K562 (cell line): ENCODE data around the gene CHCT1. TPM values are rescaled to one million over a fixed set of nuclear protein-coding genes. Genes with fewer than 3 reads are reported as not detected.

Experiments used
- ATAC-seq: fragments of 200-7000 bp; cut with Tn5 transposase; 3 replicates; pipeline ENCODE4 v1.9.1; 2020; ENCODE audit warnings: moderate library complexity
- BruUV-seq: library from RNA; stranded (reverse); fragments of 400-500 nt; replicated peaks from 2 replicates; lab custom pipeline; 2021; lab: Mats Ljungman, UMichigan
- CTCF ChIA-PET: fragments of 300-600 bp; formaldehyde crosslinking; extraction: SDS; loops from one replicate; lab custom pipeline; 2021; ENCODE audit warnings: low intra/inter-chr PET ratio; lab: Yijun Ruan, JAX
- POLR2A ChIA-PET: fragments of 300-600, 350-650 bp; sonication (Branson Sonifier 250); formaldehyde crosslinking; extraction: SDS; loops from one replicate; lab custom pipeline; 2021; ENCODE audit warnings: antibody characterized with exemption, inconsistent platforms; lab: Yijun Ruan, JAX
- DNase-seq, 4 experiments: peaks; one replicate each; pipeline versions ENCODE4 v3.0.0 to v3.0.0-alpha.2; 2011 to 2018; ENCODE audit warnings: low spot score in 3 of 4, mixed read lengths in 3 of 4; ENCODE audit errors: extremely low read depth in 1 of 4
- FAIRE-seq: peaks from 2 replicates; lab custom pipeline; 2011; peaks lifted over from hg19 to GRCh38; lab: Jason Lieb, UNC
- H2AFZ ChIP-seq: 2 replicates; pipeline ENCODE4 v1.6.0; 2011; ENCODE audit warnings: low read depth, low read length, control low read depth, inconsistent platforms
- H3K27ac ChIP-seq: fragments of 200-600 bp; 3 replicates; pipeline ENCODE4 v1.8.0; 2011; ENCODE audit warnings: low read depth, mild to moderate bottlenecking, control low read depth, inconsistent platforms, low read length, moderate library complexity, mixed read lengths; ENCODE audit errors: extremely low read depth
- H3K27me3 ChIP-seq, 2 experiments: fragments of 300-600 bp in 1 of 2; 2 replicates in 1 of 2; 3 replicates in 1 of 2; pipeline versions ENCODE4 v1.6.0 to v1.8.0; 2011; ENCODE audit warnings: inconsistent platforms in 2 of 2, low read length in 2 of 2, mild to moderate bottlenecking in 1 of 2, mixed read lengths in 1 of 2, moderate library complexity in 1 of 2; ENCODE audit not compliant: control insufficient read depth in 2 of 2, insufficient read depth in 2 of 2
- H3K36me3 ChIP-seq: fragments of 300-600 bp; 3 replicates; pipeline ENCODE4 v1.8.0; 2011; ENCODE audit warnings: mild to moderate bottlenecking, low read length, inconsistent platforms; ENCODE audit not compliant: control insufficient read depth, insufficient read depth
- H3K4me1 ChIP-seq, 2 experiments: fragments of 200-600 bp in 1 of 2; replicated peaks in 1 of 2; 2 replicates in 1 of 2; 3 replicates in 1 of 2; pipeline versions ENCODE4 v1.5.1 to v1.8.0; 2011; ENCODE audit warnings: inconsistent platforms in 2 of 2, low read length in 2 of 2, mild to moderate bottlenecking in 1 of 2, mixed read lengths in 1 of 2, moderate library complexity in 1 of 2; ENCODE audit not compliant: control insufficient read depth in 2 of 2, insufficient read depth in 2 of 2
- H3K4me2 ChIP-seq: 2 replicates; pipeline ENCODE4 v1.6.1; 2011; ENCODE audit warnings: low read length, control low read depth, inconsistent platforms, mixed read lengths; ENCODE audit not compliant: insufficient read depth
- H3K4me3 ChIP-seq: fragments of 200-600 bp; sonication (generic), shearing (Covaris generic); 2 replicates; pipeline ENCODE4 v1.5.1; 2016; ENCODE audit warnings: control low read depth, inconsistent platforms
- H3K79me2 ChIP-seq: fragments of 200-600 bp; 3 replicates; pipeline ENCODE4 v1.8.0; 2011; ENCODE audit warnings: low read length, inconsistent platforms; ENCODE audit not compliant: control insufficient read depth, insufficient read depth
- H3K9ac ChIP-seq, 2 experiments: 2 replicates each; pipeline versions ENCODE4 v1.6.0 to v1.6.1; 2011; ENCODE audit warnings: low read depth in 2 of 2, low read length in 2 of 2, control low read depth in 1 of 2, inconsistent platforms in 1 of 2, mild to moderate bottlenecking in 1 of 2, mixed read lengths in 1 of 2; ENCODE audit not compliant: insufficient read depth in 1 of 2
- H3K9me1 ChIP-seq: one replicate; pipeline ENCODE4 v1.6.0; 2011; ENCODE audit warnings: inconsistent platforms, mild to moderate bottlenecking, low read length, moderate library complexity; ENCODE audit not compliant: control insufficient read depth, insufficient read depth
- H3K9me3 ChIP-seq: replicated peaks from 2 replicates; pipeline ENCODE4 v1.5.1; 2011; ENCODE audit warnings: low read depth, low read length, inconsistent platforms; ENCODE audit not compliant: control insufficient read depth, insufficient read depth
- H4K20me1 ChIP-seq: replicated peaks from 2 replicates; pipeline ENCODE4 v1.6.1; 2011; ENCODE audit warnings: low read length, inconsistent platforms, mixed read lengths; ENCODE audit not compliant: control insufficient read depth, insufficient read depth
- BACH1 ChIP-seq: fragments of 200-800 bp; sonication (Bioruptor generic); IDR thresholded peaks from 2 replicates; pipeline ENCODE4 v1.6.1; 2016; ENCODE audit warnings: missing genetic modification characterization, missing compliant biosample characterization
- MAFK ChIP-seq: IDR thresholded peaks from 2 replicates; pipeline ENCODE4 v1.6.1; 2011; ENCODE audit warnings: low read length, improper control_type of control experiment
- MAZ ChIP-seq, 2 experiments: fragments of 450-650 bp in 1 of 2; sonication (generic) in 1 of 2; formaldehyde crosslinking; IDR thresholded peaks in 1 of 2; conservative IDR thresholded peaks in 1 of 2; 2 replicates each; pipeline versions ENCODE4 v1.4.0 to v1.5.0; 2020; ENCODE audit warnings: mild to moderate bottlenecking in 1 of 2, missing genetic modification reagents in 1 of 2
- POLR2B ChIP-seq: fragments of 450-650 bp; IDR thresholded peaks from 2 replicates; pipeline ENCODE4 v1.6.1; 2018; ENCODE audit warnings: low read depth; ENCODE audit not compliant: partially characterized antibody
- POLR2H ChIP-seq: IDR thresholded peaks from 2 replicates; pipeline ENCODE4 v1.6.1; 2016; ENCODE audit warnings: missing genetic modification characterization, low read depth, mild to moderate bottlenecking, control low read depth, missing compliant biosample characterization, moderate library complexity
- RBM39 ChIP-seq: fragments of 200-400 bp; formaldehyde crosslinking; optimal IDR thresholded peaks from 2 replicates; pipeline ENCODE3; 2018; ENCODE audit warnings: low read depth, low read length
- ZNF165 ChIP-seq: fragments of 250-450 bp; sonication (Bioruptor Pico); IDR thresholded peaks from 2 replicates; pipeline ENCODE4 v1.4.0; 2020; ENCODE audit warnings: borderline replicate concordance
- ZNF431 ChIP-seq: sonication (generic); formaldehyde crosslinking; IDR thresholded peaks from 2 replicates; pipeline ENCODE4 v1.8.0; 2022; ENCODE audit warnings: mild to moderate bottlenecking, missing genetic modification reagents
- ZNF436 ChIP-seq: fragments of 250-450, 450-650 bp; sonication (Bioruptor Pico); formaldehyde crosslinking; IDR thresholded peaks from 2 replicates; pipeline ENCODE4 v1.7.0; 2020; ENCODE audit warnings: mild to moderate bottlenecking
- WGBS: fragments of 100-300 bp; shearing (Covaris generic); methylation state at CpG from one replicate; pipeline ENCODE4 v1.1.6; 2016; ENCODE audit warnings: low coverage, mixed read lengths; ENCODE audit not compliant: insufficient coverage; ENCODE audit errors: missing lambda C conversion rate; 5-methylcytosine and 5-hydroxymethylcytosine counted together
- in situ Hi-C: fragments of 300-500 bp; cut with MboI; formaldehyde crosslinking; loops from 4 replicates; pipeline ENCODE4 v1.15.0; 2018; ENCODE audit warnings: inconsistent platforms, mixed read lengths
- intact Hi-C: fragments of 100-400 bp; cut with micrococcal nuclease; formaldehyde crosslinking; loops from 2 replicates; pipeline ENCODE4 v1.14.2; 2022
- polyA plus RNA-seq, 8 experiments: library from polyadenylated mRNA; depleted of rRNA in 4 of 8; stranded (reverse) in 5 of 8; unstranded in 3 of 8; fragments of >200 nt; fragmentation: Nextera tagmentation in 2 of 8; fragmentation: Illumina TruSeq in 1 of 8; extraction: Ambion mirVana in 2 of 8; extraction: Trizol in 1 of 8; gene quantifications; 2 replicates each; pipeline versions ENCODE4 v1.2.1 to v1.2.3, GENCODE V29; 2011 to 2014; ENCODE audit warnings: inconsistent platforms in 1 of 8, missing spikeins in 1 of 8
- total RNA-seq, 7 experiments: library from RNA; depleted of rRNA in 6 of 7; stranded (reverse); fragments of >200 nt in 6 of 7; fragmentation: Illumina TruSeq in 2 of 7; extraction: Trizol in 2 of 7; gene quantifications; 2 replicates each; pipeline versions ENCODE4 v1.2.1 to v1.2.3, GENCODE V29; 2011 to 2021; ENCODE audit warnings: low replicate concordance in 1 of 7
- TF ChIP-seq, protein P1 (sequence below), 2 experiments: IDR thresholded peaks in 1 of 2; conservative IDR thresholded peaks in 1 of 2; 2 replicates each; pipeline ENCODE4 v1.6.1; 2016; ENCODE audit warnings: low read depth in 2 of 2, mild to moderate bottlenecking in 1 of 2, missing compliant biosample characterization in 1 of 2, missing genetic modification characterization in 1 of 2, moderate library complexity in 1 of 2
- TF ChIP-seq, protein P2 (sequence below): fragments of 450-650 bp; IDR thresholded peaks from 2 replicates; pipeline ENCODE4 v1.6.1; 2017; ENCODE audit warnings: antibody characterized with exemption, mild to moderate bottlenecking

The CHCT1 gene
- total and polyA plus RNA-seq, 9 of the 15 experiments (the other 6 are each of a cell fraction or from before 2014, with no cell fraction given) = not detected

- FAIRE-seq = no peak
- intact Hi-C loops = loop anchor here (5.0 kb wide), 1 partner anchor 209 kb away; the partner anchor contains the start of gene PPM1D
- Histone ChIP-seq H3K4me3 (peak overlapping the region; percentile 84), H3K9me3 (no peaks in the 10 kb centered on the region), H2AFZ (peak overlapping the region; percentile 40), H3K36me3 (no peaks in the 10 kb centered on the region), H3K79me2 (peaks cover 49% of the 10 kb centered on the region), H4K20me1 (no peaks in the 10 kb centered on the region), H3K4me2 (peak overlapping the region; percentile 95), H3K9me1 (no peaks in the 10 kb centered on the region), H3K27ac (peak overlapping the region; percentile 94), H3K9ac (peak overlapping the region; percentile 91 to 92), H3K4me1 (peaks cover 6 to 13% of the 10 kb centered on the region in 2 experiments), H3K27me3 (no peaks in the 10 kb centered on the region)
- no peak for ATAC-seq
- TSS peak; percentile 96 for BruUV-seq
- in situ Hi-C loops = no loop called here
- DNase-seq = peak in 2 of 4 experiments; percentile 35 to 61
- ChIA-PET POLR2A (interaction anchor here (1.4 kb wide), 2 partner anchors 11 to 13 kb away, joined by 4 to 6 read pairs; no protein-coding TSS in a partner anchor), CTCF (no interaction called here)
- 16% methylated on average over 17 of the region's 17 CpGs for WGBS
- TF ChIP-seq ZNF431 (no peak), ZNF436 (CRISPR knock-in tag) (no peak), POLR2H (tag) (peak; percentile 70), ZNF165 (CRISPR knock-in tag) (no peak), POLR2B (no peak), MAZ (CRISPR knock-in tag; conservative IDR thresholded peaks at IDR 0.05 in 1 of 2, IDR thresholded peaks at IDR 0.05 in 1 of 2) (no peak), BACH1 (tag) (0 out of 2 replicates have a peak, but pooled peaks have one; percentile 58), RBM39 (peak; percentile 62), MAFK (no peak)
- TF ChIP-seq, protein P1, sequence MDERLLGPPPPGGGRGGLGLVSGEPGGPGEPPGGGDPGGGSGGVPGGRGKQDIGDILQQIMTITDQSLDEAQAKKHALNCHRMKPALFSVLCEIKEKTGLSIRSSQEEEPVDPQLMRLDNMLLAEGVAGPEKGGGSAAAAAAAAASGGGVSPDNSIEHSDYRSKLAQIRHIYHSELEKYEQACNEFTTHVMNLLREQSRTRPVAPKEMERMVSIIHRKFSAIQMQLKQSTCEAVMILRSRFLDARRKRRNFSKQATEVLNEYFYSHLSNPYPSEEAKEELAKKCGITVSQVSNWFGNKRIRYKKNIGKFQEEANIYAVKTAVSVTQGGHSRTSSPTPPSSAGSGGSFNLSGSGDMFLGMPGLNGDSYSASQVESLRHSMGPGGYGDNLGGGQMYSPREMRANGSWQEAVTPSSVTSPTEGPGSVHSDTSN (CRISPR knock-in tag; IDR thresholded peaks at IDR 0.05; ENCODE audit: low read depth) = no peak
- TF ChIP-seq, protein P1 (tag; conservative IDR thresholded peaks at IDR 0.05; ENCODE audit: low read depth) = no peak
- TF ChIP-seq, protein P2, sequence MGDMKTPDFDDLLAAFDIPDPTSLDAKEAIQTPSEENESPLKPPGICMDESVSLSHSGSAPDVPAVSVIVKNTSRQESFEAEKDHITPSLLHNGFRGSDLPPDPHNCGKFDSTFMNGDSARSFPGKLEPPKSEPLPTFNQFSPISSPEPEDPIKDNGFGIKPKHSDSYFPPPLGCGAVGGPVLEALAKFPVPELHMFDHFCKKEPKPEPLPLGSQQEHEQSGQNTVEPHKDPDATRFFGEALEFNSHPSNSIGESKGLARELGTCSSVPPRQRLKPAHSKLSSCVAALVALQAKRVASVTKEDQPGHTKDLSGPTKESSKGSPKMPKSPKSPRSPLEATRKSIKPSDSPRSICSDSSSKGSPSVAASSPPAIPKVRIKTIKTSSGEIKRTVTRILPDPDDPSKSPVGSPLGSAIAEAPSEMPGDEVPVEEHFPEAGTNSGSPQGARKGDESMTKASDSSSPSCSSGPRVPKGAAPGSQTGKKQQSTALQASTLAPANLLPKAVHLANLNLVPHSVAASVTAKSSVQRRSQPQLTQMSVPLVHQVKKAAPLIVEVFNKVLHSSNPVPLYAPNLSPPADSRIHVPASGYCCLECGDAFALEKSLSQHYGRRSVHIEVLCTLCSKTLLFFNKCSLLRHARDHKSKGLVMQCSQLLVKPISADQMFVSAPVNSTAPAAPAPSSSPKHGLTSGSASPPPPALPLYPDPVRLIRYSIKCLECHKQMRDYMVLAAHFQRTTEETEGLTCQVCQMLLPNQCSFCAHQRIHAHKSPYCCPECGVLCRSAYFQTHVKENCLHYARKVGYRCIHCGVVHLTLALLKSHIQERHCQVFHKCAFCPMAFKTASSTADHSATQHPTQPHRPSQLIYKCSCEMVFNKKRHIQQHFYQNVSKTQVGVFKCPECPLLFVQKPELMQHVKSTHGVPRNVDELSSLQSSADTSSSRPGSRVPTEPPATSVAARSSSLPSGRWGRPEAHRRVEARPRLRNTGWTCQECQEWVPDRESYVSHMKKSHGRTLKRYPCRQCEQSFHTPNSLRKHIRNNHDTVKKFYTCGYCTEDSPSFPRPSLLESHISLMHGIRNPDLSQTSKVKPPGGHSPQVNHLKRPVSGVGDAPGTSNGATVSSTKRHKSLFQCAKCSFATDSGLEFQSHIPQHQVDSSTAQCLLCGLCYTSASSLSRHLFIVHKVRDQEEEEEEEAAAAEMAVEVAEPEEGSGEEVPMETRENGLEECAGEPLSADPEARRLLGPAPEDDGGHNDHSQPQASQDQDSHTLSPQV = peak; percentile 72; the same call in 1 of the 2 replicates
Measured at GRCh38 chr17:60392845-60393702, 29.2 kb upstream of the CHCT1 start.
